D721Med (cell line): ENCODE data around the gene ORC6.

Experiments
- DNase-seq: peaks from one replicate; pipeline ENCODE4 v3.0.0; 2011; ENCODE audit warnings: low spot score; ENCODE audit not compliant: insufficient read length
- FAIRE-seq: peaks from 2 replicates; lab custom pipeline; 2011; peaks lifted over from hg19 to GRCh38; lab: Jason Lieb, UNC
- TF ChIP-seq, protein P1 (sequence below): IDR thresholded peaks from 2 replicates; pipeline ENCODE4 v1.5.1; 2012; ENCODE audit warnings: mild to moderate bottlenecking, control low read depth; ENCODE audit not compliant: insufficient read depth; ENCODE audit errors: missing control alignments

The ORC6 gene

DNA sequence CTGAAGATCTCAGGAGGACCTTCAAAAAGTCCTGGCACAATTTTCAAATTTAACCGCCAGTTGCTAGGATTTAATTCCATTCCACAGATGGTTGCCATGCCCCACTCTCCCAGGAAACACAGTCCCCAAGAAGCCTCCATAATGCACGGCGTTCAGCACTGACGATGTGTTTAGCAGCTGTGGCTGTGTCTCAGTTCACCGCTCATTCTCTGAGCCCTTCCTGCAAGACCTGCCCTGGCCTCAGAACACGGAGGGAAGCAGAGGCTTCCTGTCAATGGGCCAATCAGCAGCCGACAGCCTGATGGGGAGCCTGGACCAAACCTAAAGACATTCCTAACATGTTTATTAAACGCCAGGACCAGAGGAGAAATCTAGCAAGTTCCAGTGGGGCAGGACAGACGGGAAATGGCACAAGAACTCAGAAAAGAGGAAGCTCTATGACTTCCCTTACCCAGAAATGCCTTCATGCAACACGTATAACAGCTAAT, 53.8 kb downstream of the ORC6 start:
- TF ChIP-seq, protein P1, sequence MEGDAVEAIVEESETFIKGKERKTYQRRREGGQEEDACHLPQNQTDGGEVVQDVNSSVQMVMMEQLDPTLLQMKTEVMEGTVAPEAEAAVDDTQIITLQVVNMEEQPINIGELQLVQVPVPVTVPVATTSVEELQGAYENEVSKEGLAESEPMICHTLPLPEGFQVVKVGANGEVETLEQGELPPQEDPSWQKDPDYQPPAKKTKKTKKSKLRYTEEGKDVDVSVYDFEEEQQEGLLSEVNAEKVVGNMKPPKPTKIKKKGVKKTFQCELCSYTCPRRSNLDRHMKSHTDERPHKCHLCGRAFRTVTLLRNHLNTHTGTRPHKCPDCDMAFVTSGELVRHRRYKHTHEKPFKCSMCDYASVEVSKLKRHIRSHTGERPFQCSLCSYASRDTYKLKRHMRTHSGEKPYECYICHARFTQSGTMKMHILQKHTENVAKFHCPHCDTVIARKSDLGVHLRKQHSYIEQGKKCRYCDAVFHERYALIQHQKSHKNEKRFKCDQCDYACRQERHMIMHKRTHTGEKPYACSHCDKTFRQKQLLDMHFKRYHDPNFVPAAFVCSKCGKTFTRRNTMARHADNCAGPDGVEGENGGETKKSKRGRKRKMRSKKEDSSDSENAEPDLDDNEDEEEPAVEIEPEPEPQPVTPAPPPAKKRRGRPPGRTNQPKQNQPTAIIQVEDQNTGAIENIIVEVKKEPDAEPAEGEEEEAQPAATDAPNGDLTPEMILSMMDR: no peak
- FAIRE-seq (no peak), DNase-seq (no peak)

DNA sequence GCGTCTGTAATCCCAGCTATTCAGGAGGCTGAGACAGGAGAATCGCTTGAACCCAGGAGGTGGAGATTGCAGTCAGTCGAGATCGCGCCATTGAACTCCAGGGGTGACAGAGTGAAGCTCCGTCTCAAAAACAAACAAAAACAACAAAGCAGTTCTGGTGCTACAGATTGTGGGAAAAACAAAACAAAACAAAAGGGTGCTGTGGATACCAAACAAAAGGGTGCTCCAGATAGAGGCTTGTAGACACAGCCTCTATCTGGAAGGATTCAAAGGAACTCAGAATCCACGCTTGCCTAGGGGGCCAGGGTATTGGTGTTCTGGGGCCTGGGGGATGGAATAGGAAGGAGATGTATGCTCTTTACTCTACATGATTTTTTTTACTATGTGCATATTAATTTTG, 56.2 kb downstream of the ORC6 start:
- DNase-seq (no peak), FAIRE-seq (no peak)
- TF ChIP-seq, protein P1: no peak

DNA sequence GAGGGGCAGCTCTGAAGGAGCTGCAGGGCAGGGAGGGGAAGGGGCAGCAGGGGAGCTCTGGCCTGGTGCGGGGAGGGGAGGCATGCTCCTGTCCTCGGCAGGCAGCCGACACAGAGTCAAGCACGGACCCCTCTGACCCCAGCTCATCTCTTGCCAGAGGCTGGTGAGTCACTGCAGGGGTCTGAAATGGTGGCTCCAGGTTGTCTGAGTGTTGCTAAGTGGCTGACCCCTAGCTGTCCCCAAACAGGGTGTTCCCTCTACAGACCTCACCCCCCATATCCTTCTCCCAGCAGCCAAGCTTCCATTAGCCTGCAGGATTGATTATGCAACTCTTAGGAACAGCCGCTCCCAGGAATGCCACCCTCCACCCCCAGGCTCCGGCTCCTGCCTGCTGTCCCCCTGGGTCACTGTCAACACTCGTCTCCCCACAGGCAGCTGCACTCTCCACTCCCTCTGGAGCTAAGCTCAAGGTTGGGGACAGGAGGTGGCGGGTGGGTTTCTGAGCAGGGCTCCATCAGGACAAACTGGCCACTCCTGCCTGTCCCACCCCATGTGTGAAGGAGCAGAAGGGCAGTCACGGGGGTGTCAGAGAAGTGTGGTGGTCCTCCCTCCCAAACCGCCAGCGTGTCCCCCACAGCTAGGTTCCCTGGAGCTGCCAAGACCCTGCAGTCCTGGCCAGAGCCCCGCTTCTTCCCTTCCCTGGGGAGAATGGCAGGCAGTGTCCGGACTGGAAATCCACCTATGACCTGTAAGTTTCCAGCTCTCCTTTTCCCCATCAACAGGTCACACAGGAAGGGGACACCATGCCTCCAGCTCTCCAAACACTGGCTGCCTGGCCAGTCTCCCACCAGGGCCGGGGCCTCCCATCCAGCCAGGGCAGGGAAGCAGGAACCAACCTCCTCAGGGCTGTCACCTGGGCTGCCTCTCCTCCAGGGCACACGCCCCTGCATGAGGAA, 57.6 kb downstream of the ORC6 start:
- DNase-seq (no peak), FAIRE-seq (no peak)
- TF ChIP-seq, protein P1: no peak
